HCEC 1CT (cell line): ENCODE data around the gene COL1A1.

Experiments
- DNase-seq: peaks from one replicate; pipeline ENCODE4 v3.0.0-alpha.2; 2017

Gene COL1A1

DNA sequence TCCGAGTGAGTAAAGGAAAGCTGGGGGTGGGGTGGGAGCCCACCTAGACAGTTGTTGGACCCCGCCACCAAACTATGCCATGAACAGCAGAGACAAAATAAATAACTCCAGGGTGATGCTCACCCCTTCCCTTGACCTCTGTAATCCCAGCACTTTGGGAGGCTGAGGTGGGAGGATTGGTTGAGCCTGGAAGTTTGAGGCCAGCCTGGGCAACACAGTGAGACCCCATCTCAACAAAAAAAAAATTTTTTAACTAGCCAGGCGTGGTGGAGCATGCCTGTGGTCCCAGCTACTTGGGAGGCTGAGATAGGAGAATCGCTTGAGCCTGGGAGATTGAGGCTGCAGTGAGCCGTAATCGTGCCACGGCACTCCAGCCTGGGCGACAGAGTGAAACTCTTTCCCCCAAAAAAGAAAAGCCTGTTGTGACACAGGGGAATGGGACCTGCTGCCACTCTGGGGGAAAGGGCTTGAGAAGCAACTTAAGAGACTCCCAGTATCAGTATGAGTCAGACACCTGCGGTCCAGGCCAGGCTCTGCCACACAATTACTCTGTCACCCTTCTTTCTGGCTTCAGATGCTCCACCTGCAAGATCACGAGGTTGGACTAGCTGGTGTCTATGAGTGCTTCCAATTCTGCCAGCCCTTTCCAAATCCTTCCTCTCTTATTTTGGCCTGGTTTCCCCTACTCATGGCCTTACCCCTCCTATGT, 30.6 kb downstream of the COL1A1 start:
- no peak for DNase-seq

DNA sequence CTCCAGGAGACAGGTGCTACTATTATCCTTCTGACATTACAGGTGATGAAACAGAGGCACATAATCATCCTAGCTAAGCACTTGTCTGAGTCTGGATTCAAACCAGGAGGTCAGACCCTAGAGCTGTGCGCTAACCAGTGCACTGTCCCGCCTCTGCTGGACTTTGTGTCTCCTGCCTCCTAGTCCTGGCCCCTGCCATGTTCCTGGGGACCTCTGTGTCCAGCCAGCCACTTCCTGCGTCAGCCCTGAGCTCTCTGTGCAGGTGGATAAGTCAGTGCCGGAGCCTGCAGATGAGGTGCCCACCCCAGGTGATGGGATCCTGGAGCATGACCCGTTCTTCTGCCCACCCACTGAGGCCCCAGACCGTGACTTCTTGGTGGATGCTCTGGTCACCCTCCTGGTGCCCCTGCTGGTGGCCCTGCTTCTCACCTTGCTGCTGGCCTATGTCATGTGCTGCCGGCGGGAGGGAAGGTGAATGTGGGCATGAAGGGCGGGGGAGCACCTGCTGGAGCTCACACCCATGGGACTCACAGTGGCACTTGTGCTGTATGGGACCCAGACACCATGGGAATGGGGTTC, 31.5 kb downstream of the COL1A1 start:
- DNase-seq: no peak

DNA sequence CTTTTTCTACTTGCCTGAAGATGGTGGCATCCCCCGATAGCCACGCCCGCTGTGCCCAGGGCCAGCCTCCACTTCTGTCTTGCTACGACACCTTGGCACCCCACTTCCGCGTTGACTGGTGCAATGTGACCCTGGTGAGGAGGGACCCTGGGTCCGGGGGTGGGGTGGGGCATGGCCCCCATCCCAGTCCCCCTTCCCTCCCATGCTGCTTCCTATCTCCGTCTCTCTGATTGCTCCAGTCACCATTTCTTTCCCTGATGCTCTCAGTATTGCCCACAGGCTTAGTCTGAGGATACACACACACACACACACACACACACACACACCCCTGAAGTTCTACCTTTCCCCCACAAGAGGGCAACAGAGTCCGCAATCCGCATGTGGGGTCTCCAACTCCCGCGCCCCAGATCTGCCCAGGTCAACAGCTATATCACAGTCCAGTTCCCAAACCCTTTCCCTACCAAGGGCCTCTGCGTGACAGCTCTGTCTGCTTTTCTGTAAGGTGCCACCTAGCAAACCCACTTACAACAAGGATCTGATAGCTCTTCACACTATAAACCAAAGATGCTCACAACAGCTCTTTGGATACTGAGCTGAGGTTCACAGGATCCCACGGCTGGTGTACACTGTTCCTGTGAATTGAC, 32.2 kb downstream of the COL1A1 start:
- DNase-seq: peak; percentile 53

DNA sequence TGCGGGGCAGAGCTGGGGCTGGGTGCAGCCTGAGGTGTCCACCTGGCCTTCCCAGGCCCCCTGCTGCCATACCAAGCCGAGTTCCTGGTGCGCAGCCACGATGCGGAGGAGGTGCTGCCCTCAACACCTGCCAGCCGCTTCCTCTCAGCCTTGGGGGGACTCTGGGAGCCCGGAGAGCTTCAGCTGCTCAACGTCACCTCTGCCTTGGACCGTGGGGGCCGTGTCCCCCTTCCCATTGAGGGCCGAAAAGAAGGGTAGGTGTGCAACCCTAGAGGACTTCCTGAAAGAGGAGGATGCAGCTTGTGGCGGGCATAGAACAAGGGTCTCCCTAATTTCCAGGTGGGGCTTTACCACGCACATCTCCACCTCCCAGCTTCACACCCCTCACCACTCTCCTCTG, 33.1 kb downstream of the COL1A1 start:
- DNase-seq: no peak

DNA sequence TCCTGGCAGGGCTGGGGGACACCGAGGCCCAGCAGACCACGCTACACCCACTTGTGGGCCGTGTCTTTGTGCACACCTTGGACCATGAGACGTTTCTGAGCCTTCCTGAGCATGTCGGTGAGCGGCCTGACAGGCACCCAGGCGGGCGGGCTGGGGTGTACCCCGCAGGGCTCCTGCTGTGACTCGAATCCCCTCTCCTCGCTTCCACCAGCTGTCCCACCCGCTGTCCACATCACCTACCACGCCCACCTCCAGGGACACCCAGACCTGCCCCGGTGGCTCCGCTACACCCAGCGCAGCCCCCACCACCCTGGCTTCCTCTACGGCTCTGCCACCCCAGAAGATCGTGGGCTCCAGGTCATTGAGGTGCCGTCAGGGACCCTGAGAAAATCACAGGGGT, 34.1 kb downstream of the COL1A1 start:
- DNase-seq: no peak

DNA sequence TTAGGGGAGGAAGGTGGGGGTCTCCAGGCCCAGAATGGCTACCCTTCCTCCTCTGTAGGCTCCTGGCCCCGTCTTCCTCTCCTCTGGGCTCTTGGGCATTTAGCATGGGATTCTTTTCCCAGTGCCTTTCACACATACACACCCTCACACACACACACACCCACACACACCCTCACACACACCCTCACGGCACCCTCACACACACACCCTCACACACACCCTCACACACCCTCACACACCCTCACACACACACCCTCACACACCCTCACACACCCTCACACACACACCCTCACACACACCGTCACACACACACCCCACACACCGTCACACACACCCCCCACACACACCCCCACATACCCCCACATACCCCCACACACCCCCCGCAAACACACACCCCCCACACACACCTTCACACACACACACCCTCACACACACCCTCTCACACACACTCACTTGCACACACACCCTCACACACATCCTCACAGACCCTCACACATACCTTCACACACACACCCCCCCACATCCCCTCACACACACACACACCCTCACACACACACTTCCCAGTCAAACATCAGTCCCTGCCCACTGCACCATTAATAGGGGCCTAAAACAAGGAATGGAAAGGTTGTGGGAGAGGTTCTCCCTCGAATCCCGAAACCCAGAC, 34.8 kb downstream of the COL1A1 start:
- no peak for DNase-seq

DNA sequence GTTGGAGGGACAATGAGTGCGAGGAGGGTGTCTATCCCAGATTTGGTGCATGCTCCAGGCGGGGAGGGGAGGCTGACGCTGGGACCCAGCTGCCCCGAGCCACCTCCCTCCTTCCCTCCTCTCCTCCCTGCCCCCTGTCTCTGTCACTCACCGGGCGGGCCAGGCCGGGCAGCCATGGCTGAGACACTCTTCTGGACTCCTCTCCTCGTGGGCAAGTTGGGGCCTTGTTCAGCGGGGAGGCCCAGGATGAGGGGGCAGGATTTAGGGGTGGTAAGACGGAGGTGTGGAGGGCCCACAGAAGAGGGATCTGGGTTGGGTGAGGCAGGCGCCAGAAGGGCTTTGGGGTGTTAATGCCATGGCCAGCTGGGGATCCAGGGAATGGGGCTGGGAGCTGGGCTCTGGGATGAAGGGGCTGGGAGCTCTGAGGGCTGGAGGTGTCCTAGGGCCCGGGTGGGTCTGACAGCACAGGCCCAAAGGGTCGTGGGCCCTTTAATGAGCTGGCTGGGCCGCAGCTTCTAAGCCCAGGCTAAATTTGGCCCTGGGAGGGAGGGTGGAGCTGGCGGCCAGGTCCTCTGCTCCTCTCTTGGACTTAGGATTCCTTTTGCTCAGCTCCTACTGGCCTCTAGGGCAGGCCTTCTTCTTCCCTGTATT, 35.4 kb downstream of the COL1A1 start, which contains the start of gene SGCA:
TSS of gene SGCA (plus strand) at position 139 of the 651 bp plus-strand sequence. CDS start at position 175, 36 bp downstream.
- no peak for DNase-seq

DNA sequence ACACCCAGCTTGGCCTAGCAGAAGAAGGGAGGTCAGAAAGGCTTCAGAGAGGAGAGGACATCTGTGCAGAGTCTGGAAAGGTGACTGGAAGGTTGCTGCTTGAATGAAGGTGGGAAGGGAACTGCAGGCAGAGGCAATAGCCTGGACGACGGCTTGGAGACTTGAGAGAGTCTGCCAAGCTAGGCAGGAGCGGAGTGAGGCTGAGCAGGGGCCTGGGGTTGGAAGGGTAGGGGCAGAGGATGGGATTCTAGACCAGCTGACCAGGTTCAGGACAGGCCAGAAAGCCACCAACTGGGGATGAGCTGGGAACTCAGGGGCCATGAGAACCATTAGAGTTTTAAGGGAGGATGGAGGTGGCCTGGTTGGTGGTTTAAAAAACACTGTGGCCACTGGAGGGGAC, 36.0 kb downstream of the COL1A1 start:
- DNase-seq: no peak

DNA sequence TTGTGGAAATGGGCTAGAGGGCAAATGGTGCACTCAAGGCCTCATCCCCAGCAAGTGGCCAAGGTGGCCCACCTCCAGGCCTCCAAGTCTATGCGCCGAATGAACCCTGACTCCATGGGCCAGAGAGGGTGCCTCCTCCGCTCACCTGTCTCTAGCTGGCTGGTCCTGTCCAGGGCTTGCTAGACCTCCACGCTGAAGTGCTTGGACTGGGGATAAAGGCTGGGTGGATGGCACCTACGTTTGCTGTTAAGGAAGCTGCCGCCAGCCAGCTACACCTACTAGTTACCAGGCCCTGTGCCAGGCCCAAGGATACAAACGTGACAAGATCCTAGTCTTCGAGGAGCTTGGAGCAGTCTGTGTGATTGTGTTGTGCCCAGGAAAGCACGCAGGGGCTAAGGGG, 36.4 kb downstream of the COL1A1 start:
- no peak for DNase-seq

DNA sequence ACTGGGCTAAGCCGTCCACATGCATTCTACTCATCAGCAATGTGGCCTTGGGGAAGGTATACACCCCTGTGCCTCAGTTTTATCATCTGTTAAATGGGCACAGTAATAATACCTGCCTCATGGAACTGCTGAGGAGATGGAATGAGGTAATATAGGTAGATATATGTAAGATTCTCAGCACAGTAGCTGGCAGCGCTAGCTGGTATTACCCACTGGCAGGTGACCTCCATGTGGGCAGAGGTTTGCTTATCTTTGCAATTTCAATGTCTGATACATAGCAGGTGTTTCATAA, 36.8 kb downstream of the COL1A1 start:
- no peak for DNase-seq

DNA sequence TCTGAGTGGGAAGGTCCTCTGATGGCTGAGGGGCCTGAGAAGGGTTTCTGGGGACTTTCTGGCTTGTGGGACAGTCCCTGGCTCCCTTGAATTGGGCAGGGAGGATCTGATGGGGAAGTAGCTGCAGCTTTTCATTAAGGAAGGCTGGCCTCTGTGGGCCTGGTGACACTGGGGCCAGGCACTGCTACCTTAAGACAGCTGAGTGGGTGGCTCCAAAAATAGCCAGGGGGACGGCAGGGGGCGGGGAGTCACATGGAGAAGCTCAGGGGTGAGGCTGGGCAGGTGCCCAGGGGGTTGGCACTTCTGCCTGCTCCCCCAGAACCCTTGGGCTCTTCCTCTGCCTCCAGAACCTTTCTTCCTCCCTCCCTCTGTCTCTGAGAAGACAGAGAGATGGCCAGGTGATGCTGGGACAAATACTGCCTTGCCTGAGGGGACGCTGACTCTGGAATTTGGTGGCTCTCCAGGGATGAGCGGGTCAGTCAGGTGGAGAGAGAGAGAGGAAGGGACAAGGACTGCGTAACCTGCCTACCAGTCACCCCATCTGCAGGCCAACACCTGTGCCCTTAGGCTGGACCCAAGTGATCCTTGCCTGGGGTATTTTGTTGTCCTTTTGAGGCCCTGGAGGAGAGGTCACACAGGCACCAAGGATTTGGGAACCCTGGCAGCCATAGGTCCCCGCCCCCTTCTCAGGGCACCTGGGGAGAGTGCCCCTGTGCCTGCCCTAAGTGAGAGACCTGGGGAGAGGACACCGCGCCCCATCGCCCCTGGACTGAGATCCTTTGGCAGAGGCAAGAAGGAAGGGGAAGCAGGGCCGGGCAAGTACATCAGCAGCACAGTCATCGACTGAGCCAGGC, 37.4 kb downstream of the COL1A1 start:
- no peak for DNase-seq

DNA sequence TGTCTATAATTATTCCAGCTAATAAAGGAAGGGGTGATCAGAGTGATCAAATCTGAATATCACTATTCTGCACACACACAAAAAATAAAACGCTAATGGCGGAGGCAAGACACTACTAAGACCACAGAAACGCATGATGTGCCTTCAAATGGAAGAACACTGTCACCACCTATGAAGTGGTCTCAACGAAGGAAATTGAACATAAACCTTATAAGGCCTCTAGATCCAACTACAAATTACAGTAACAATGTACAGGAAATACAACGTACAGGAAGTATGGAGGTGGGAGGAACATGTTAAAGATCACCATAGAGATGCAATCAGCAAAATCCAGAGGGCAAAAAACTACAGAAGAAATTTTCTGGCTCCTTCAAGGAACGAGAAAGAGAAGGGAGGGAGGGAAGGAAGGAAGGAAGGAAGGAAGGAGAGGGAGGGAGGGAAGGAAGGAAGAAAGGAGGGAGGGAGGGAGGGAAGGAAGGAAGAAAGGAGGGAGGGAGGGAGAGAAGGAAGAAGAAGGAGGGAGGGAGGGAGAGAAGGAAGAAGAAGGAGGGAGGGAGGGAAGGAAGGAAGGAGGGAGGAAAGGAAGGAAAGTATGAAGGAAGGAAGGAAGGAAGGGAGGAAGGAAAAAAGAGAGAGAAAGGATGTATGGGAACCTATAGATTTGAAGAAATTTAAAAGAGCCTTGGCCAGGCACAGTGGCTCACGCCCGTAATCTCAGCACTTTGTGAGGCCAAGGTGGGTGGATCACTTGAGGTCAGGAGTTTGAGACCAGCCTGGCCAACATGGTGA, 38.8 kb downstream of the COL1A1 start:
- no peak for DNase-seq

DNA sequence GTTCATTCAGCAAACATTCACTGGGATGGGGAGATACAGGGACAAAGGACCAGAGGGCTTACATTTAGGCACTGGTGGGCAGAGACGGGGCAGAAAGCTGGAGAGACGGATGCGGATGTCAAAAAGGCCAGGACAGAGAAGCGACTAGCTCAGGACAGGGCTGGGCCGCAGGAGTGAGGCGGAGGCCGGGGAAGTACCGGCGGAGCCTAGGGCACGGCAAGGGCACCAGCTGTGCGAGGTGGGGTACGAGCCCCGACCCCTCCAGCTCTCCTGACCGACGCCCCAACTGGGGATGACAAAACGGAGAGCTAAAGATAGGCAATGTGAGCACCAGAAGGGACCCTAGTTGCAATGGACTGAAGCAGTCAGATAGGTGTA, 39.5 kb downstream of the COL1A1 start:
- no peak for DNase-seq

DNA sequence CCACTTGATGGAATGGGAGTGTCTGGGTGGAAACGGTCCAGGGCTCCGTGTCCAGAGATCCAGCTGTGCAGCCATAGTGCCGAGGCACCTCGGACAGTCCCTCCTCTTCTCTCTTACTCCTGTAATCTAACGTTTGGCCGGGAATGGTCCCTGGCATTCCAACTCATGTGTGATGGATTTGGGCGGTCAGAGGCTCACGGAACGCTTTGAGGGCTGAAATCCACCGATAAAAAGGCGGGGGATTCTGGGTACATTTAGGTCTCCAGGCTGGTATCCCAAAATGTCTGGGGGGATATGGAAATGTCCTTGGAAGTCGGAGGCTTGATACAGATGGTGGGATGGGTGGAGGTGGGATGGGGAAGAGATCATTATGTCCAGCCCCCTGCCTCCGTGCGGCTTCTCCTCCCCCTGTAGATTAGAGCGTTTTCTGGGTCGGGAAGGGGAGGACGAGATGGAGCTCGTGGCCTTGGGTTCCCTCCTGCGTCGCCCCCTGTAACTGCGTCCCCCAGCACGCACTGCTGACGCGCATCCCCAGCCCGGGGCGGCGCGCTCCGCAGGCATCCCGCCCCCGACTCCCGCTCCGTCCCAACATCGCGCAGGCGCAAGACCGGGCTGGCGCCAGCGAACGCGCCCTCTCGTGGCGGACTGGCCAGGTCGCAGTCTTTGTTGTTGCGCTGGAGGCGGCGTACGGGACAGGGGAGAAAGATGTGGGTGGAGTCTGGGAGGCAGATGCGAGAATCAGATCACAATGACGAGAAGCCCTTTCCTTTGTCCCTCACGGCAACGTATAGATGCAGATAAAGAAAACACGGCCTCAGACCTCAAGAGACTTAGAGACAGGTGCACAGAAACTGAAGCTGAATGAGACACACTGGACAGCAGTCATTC, 40.2 kb downstream of the COL1A1 start:
- DNase-seq: peak; percentile 81

DNA sequence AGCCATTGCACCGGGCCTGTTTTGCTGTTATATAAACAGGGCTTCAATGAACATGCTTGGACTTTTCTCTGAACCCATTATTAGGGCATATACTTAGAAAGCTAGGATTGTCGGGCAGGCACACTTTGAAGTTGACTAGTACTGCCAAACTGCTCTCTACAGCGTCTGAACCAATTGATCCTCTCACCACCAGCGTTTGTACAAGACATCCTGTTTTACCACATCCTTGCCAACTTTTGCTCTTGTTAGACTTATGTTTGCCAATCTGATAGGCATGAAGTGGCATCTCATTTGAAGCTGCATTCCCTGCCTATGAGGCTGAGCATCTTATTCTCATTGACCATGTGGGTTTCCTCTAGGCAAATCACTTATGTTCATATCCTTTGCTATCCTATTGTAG, 43.5 kb downstream of the COL1A1 start:
- no peak for DNase-seq

DNA sequence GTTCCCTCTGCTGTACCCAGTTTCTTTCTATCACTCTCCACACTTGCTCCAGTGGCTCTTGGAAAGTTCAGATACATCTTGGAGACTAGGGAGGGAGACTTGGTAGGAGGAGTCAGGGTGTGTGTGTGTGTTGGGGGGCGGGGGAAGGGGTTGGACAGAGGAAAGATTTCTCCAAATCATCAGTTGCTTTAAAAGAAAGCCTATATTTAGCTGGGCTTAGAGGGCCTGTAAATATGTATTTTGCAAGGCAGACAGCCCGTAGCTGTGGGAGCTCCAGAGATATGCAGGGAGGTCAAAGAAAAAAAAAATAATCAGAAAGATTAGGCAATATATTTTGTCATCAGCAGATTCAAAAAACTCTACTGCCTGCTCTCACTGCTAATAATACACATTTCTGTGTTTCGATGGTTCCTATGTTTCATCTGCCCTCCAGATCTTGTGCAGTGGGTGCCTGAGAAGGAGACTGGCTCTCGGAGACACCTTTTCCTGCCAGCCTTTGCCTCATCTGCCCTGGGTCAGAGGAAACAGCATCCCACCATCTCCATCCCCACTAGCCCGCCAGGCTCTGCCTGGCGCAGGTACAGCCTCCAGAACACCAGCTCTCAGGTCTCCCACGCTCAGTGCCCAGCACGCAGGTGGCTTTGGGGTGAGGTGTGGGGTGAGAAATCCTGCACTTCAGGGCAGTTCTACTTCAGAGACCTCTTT, 46.2 kb downstream of the COL1A1 start:
- DNase-seq: peak; percentile 51

DNA sequence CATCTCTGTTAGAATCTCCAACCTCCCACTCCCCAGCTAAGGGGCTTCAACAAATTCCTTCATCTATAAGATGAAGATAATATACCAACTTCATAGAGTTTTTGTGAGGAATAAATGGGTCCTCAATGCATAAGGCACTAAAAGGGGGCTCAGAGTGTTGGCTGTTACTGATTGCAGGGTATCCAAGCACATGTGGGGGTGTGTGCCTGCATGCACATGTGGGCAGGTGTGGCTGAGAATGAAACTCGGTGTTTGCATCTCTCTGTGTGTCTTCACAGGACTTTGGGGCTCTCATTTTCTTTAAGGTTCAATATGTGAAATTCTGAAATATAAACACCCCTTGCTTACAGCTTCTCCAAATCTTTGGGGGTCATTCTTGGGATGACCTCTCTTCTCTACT, 46.8 kb downstream of the COL1A1 start:
- DNase-seq: no peak

DNA sequence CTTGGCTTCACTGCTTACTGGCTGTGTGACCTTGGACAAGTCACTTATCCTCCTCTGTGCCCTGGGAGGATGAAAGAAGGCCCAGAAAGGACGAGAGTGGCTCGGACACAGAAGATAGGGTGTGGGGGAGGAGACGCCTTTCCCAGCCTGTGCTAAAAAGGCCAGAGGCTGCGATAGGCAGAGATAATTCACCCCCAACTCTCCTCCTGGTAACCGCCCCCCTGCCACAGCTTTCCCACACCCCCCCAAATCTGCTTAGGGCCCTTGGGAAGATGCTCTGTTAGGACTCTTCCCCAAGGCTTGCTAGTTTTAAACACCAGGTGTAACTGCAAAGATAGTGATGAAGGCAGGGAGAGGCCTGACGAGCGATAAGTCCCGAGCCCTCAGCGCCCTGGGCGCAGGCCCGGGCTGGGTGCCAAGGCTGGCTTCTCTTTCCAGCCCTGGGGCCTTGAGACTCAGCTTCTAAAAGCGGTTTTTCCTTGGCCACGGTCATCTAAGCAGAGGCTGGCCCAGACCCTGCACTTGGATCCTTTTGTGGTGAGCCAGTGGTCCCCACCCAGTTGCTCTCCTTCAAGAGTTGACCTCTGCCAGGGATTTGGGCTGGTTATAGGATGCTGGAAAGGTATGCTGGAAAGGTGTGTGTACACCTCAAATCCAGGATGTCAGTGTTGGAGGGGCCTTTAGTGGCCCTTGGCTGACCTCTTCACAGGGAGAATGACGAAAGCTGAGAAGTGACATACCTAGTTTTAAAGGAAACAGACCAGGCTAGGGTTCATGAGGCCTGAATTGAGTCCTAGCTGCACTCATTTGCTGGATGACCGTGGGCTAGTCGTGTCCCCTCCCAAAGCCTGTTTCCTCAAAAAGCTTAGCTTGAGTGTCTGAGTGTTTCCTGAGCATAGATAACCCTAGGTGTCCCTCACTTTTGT, 47.5 kb downstream of the COL1A1 start:
- DNase-seq: no peak

DNA sequence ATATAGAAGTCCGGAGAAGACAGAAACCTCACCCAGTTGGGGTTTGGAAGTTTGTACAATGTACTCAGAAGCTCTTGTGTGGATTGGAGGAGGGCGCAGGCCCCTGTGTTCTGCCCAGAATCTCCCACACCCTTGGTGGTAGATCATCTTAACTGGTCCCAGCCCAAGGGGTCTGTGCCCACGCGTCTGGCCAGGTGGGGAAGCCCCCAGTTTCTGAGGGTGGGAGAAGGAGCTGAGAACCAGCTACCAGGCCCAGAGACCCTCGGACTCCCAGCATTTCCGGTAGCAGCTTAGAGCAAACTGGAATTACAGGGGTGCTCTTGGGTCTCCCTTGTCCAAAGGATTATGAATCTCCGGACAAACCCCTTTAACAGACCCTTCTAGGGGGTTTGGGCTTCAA, 48.7 kb downstream of the COL1A1 start:
- no peak for DNase-seq
